Natural killer cell (primary cell): ENCODE results near the gene DOC2A. TPM values are rescaled to one million over a fixed set of nuclear protein-coding genes. Genes with fewer than 3 reads are reported as not detected.

Experiments
- ATAC-seq, 3 donors: fragments of 150-1000 bp in 2 of 3; fragments of 200-7000 bp in 1 of 3; cut with Tn5 transposase; 1 replicate in 1 of 3; 2 replicates in 2 of 3; pipeline ENCODE4 v1.10.0; 2021; ENCODE audit warnings: mild to moderate bottlenecking in 2 of 3, moderate library complexity in 2 of 3
- DNase-seq, 2 donors: peaks; one replicate each; pipeline versions ENCODE4 v3.0.0 to v3.0.0-alpha.2; 2013 to 2021; ENCODE audit warnings: mixed read lengths in 1 of 2
- H3K27ac ChIP-seq: one replicate; pipeline ENCODE4 v1.5.1; 2013; ENCODE audit warnings: mild to moderate bottlenecking, low read length
- H3K27me3 ChIP-seq: one replicate; pipeline ENCODE4 v1.6.1; 2013; ENCODE audit warnings: low read length; ENCODE audit not compliant: control insufficient read depth, insufficient read depth
- H3K36me3 ChIP-seq: one replicate; pipeline ENCODE4 v1.6.1; 2013; ENCODE audit warnings: low read length; ENCODE audit not compliant: control insufficient read depth, insufficient read depth
- H3K4me1 ChIP-seq: one replicate; pipeline ENCODE4 v1.6.1; 2013; ENCODE audit warnings: low read length; ENCODE audit not compliant: control insufficient read depth, insufficient read depth
- H3K4me3 ChIP-seq: one replicate; pipeline ENCODE4 v1.5.1; 2013; ENCODE audit warnings: low read length
- H3K9me3 ChIP-seq: one replicate; pipeline ENCODE4 v1.6.1; 2013; ENCODE audit warnings: low read length; ENCODE audit not compliant: control insufficient read depth, insufficient read depth
- H3K27ac Mint-ChIP-seq, 2 donors: one replicate each; pipeline ENCODE4 v1.8.0; 2022; ENCODE audit warnings: mild to moderate bottlenecking in 2 of 2, mixed read lengths in 2 of 2, moderate library complexity in 1 of 2
- H3K27me3 Mint-ChIP-seq, 2 donors: one replicate each; pipeline ENCODE4 v1.8.0; 2022; ENCODE audit warnings: low read depth in 2 of 2, mixed read lengths in 2 of 2
- H3K36me3 Mint-ChIP-seq: one replicate; pipeline ENCODE4 v1.8.0; 2022; ENCODE audit warnings: mixed read lengths
- H3K4me1 Mint-ChIP-seq, 2 donors: one replicate each; pipeline ENCODE4 v1.8.0; 2022; ENCODE audit warnings: mixed read lengths in 2 of 2
- H3K4me3 Mint-ChIP-seq: one replicate; pipeline ENCODE4 v1.8.0; 2022; ENCODE audit warnings: mild to moderate bottlenecking, moderate library complexity, mixed read lengths
- H3K9me3 Mint-ChIP-seq, 2 donors: one replicate each; pipeline ENCODE4 v1.8.0; 2022; ENCODE audit warnings: mixed read lengths in 2 of 2
- WGBS: methylation state at CpG from one replicate; pipeline ENCODE4 v1.1.7; 2013; ENCODE audit warnings: missing lambda C conversion rate; ENCODE audit not compliant: insufficient coverage; 5-methylcytosine and 5-hydroxymethylcytosine counted together
- intact Hi-C: fragments of 100-400 bp; cut with micrococcal nuclease; formaldehyde crosslinking; loops from one replicate; pipeline ENCODE4 v1.14.2; 2022
- total RNA-seq, 4 donors: library from RNA; stranded (reverse); fragments of 120-200 nt in 1 of 4; gene quantifications; one replicate each; pipeline versions ENCODE4 v1.2.3 to v1.2.4, GENCODE V29; 2013 to 2022
- TF ChIP-seq, protein P1 (sequence below): fragments of 200-600 bp; IDR thresholded peaks from one replicate; pipeline ENCODE4 v1.8.0; 2022; ENCODE audit warnings: antibody characterized with exemption

The DOC2A gene
- total RNA-seq, 3 donors from 2014 or later (not counting 1 experiment from before 2014, with no cell fraction given): not detected

- Mint-ChIP-seq H3K4me3 (no peak overlapping the region), H3K4me1 (peaks cover 0 to 24% of the 10 kb centered on the region in 2 donors)
Observed at GRCh38 chr16:30005341-30006094, 5.3 kb downstream of the DOC2A start.

GRCh38 chr16:30004811-30005242 is 6.0 kb downstream of the DOC2A start:
- DNase-seq (no peak), ATAC-seq (no peak)
- Histone ChIP-seq H3K4me3 (no peak overlapping the region), H3K9me3 (no peaks in the 10 kb centered on the region), H3K27ac (no peak overlapping the region), H3K27me3 (peaks cover 2% of the 10 kb centered on the region), H3K4me1 (peaks cover 2% of the 10 kb centered on the region), H3K36me3 (peaks cover 16% of the 10 kb centered on the region)
- Mint-ChIP-seq H3K4me1 (peaks cover 0 to 20% of the 10 kb centered on the region in 2 donors), H3K4me3 (no peak overlapping the region), H3K27ac (no peak overlapping the region), H3K9me3 (no peaks in the 10 kb centered on the region), H3K27me3 (peaks cover 0 to 9% of the 10 kb centered on the region in 2 donors), H3K36me3 (no peaks in the 10 kb centered on the region)
- TF ChIP-seq, protein P1, sequence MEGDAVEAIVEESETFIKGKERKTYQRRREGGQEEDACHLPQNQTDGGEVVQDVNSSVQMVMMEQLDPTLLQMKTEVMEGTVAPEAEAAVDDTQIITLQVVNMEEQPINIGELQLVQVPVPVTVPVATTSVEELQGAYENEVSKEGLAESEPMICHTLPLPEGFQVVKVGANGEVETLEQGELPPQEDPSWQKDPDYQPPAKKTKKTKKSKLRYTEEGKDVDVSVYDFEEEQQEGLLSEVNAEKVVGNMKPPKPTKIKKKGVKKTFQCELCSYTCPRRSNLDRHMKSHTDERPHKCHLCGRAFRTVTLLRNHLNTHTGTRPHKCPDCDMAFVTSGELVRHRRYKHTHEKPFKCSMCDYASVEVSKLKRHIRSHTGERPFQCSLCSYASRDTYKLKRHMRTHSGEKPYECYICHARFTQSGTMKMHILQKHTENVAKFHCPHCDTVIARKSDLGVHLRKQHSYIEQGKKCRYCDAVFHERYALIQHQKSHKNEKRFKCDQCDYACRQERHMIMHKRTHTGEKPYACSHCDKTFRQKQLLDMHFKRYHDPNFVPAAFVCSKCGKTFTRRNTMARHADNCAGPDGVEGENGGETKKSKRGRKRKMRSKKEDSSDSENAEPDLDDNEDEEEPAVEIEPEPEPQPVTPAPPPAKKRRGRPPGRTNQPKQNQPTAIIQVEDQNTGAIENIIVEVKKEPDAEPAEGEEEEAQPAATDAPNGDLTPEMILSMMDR: no peak
- intact Hi-C loops: loop anchor here (5.0 kb wide), 1 partner anchor 303 kb away; no protein-coding TSS in a partner anchor
- 32% methylated on average over 11 of the region's 11 CpGs for WGBS

More at GRCh38 chr16:30005341-30006094, 5.3 kb downstream of the DOC2A start:
- Mint-ChIP-seq H3K36me3 (no peaks in the 10 kb centered on the region), H3K9me3 (no peaks in the 10 kb centered on the region), H3K27ac (no peak overlapping the region), H3K27me3 (peaks cover 0 to 15% of the 10 kb centered on the region in 2 donors)
- H3K36me3 ChIP-seq: peaks cover 11% of the 10 kb centered on the region
- 77% methylated on average over 31 of the region's 35 CpGs for WGBS
- TF ChIP-seq, protein P1: peak; percentile 70
- intact Hi-C loops: loop anchor here (5.0 kb wide), 1 partner anchor 303 kb away; no protein-coding TSS in a partner anchor
- H3K4me1 ChIP-seq: peaks cover 7% of the 10 kb centered on the region
- ATAC-seq: peak; percentile 52 to 89 (median 79)
- no peaks in the 10 kb centered on the region for H3K9me3 ChIP-seq
- no peak overlapping the region for H3K4me3 ChIP-seq
- peak in 1 of 2 donors; percentile 71 for DNase-seq
- peaks cover 9% of the 10 kb centered on the region for H3K27me3 ChIP-seq
- H3K27ac ChIP-seq: no peak overlapping the region

GRCh38 chr16:30004424-30004776 is 6.4 kb downstream of the DOC2A start:
- H3K4me3 ChIP-seq: no peak overlapping the region
- H3K9me3 ChIP-seq: no peaks in the 10 kb centered on the region
- TF ChIP-seq, protein P1: no peak
- peaks cover 2% of the 10 kb centered on the region for H3K4me1 ChIP-seq
- Mint-ChIP-seq H3K27me3 (peaks cover 0 to 8% of the 10 kb centered on the region in 2 donors), H3K9me3 (no peaks in the 10 kb centered on the region), H3K36me3 (no peaks in the 10 kb centered on the region), H3K4me1 (peaks cover 0 to 25% of the 10 kb centered on the region in 2 donors), H3K27ac (no peak overlapping the region), H3K4me3 (no peak overlapping the region)
- DNase-seq (no peak), ATAC-seq (no peak)
- H3K27ac ChIP-seq: no peak overlapping the region
- intact Hi-C loops: no loop called here
- H3K27me3 ChIP-seq: no peaks in the 10 kb centered on the region
- 73% methylated on average over 19 of the region's 19 CpGs for WGBS
- H3K36me3 ChIP-seq: peaks cover 17% of the 10 kb centered on the region
